CD4-positive, alpha-beta T cell treated with Interleukin-2 at 100 ng/mL for 4 hours (primary cell): ENCODE measurements around the gene TIMM44.
A peak's percentile ranks its signal among the peaks of the same experiment; 100 is the strongest.

Experiments used
- DNase-seq: peaks from one replicate; pipeline ENCODE4 v3.0.0-alpha.2; 2020; ENCODE audit warnings: low spot score

TIMM44 gene

DNA sequence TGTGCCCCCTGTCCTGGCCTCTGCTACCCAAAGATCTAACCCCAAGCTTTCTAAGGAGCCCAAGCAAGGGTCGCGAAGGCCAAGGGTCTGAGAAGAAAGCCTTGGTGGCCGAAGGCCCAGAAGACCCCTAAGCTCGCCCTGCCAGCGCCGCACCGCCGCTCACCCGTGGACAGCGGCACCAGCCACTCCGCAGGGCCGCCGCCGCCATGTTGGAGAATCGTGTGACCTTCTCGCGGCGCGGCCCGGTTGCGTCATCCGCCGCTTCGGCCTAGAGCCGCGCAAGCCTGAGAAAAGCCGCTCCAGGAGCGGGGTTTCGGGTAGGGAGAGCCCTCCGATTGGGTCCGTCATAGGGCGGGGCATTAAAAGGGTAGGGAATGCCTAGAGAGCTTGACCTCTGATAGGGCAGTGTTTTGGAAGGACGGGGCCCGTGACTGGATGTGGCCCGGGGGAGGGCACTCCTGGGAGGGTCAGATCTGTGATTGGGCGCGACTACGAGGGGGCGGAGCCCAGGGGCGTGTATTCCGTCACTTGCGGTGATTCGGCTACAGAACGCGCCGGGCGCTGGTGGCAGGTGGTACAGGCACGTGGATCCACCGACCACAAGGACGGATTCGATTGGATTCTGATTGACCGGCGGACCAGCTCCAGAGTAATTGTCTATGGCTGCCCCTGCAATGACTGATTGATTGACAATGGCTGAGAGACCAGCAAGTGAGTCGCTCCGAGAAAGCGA, at the start of gene TIMM44:
Gene TIMM44 (minus strand): TSS at position 223 of the 733 bp plus-strand sequence. CDS start 15 bp downstream, at position 208.
- peak; percentile 99 for DNase-seq

DNA sequence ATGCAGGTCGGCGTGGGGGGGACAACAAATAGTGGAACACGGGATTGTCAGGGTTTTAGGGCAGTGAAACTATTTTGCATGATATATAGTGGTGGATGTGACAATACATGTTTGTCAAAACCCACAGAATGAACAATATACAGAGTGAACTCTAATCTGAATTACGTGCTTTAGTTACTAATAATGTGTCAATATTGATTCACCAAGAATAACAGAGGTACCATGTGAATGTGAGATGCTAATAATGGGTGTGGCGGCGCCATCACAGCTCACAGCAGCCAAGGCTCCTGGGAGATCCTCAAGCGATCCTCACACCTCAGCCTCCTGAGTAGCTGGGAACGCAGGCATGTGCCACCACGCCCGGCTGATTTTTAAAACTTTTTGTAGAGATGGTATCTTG, 49.1 kb upstream of the TIMM44 start:
- DNase-seq = no peak

GRCh38 chr19:7989071-7989575, 45.7 kb upstream of the TIMM44 start:
- DNase-seq = no peak

DNA sequence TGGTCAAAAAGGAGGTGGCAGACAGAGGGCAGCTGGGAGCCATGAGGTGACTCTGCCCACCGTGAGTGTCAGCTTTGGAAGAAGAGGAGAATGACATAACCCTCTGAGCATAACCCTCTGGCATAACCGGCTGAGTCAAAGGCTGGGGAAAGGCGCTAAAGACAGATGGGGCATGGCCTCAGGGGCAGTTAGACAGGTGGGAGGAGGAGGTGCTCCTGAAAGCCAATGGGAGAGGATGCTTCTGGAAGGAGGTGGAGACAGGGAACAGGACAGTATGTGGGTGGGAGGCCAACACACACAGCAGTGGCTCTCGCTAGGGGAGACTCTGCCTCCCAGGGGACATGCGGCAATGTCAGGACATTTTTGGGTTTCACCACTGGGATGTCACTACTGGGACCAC, 44.8 kb upstream of the TIMM44 start:
- DNase-seq = no peak

GRCh38 chr19:7987114-7987768, 43.8 kb upstream of the TIMM44 start:
- no peak for DNase-seq

DNA sequence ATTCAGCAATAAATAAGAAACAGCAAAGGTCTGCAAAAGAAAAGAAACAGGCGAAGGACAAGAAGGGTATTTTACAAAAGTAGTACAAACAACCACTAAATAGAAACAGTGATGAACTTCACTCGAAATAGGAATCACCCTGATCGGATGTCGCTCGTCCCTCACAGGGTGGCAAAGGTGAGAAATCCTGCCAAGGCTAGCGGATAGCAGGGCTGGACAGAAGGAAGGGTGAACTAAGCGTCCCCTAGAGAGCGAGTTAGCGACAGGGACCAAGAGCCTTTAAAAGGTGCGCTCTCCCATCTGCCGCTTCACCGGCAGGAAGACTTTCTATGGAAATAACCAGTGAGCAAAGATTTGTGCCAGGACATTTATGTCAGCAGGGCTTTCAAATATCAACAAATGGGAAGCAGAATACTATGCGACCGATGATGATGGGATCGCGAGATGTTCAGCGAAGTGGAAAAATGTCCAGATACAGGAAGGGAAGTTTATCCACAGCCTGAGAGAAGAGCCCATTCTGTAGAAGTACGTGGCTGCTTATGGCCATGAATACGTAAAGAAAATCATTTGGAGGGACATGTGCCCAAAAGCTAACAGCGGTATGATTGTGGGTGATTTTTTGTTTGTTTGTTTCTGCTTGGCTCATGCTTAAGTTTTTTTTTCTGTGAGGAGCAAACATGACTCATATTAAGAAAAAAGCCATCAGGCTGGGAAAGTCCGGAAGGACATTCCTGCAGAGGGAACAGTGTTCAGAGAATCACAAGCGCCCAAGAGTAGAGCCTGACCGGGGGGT, 43.1 kb upstream of the TIMM44 start:
- no peak for DNase-seq

GRCh38 chr19:7985481-7985911, 42.0 kb upstream of the TIMM44 start:
- no peak for DNase-seq

- DNase-seq = no peak
Observed at GRCh38 chr19:7983995-7984837, 40.8 kb upstream of the TIMM44 start.

DNA sequence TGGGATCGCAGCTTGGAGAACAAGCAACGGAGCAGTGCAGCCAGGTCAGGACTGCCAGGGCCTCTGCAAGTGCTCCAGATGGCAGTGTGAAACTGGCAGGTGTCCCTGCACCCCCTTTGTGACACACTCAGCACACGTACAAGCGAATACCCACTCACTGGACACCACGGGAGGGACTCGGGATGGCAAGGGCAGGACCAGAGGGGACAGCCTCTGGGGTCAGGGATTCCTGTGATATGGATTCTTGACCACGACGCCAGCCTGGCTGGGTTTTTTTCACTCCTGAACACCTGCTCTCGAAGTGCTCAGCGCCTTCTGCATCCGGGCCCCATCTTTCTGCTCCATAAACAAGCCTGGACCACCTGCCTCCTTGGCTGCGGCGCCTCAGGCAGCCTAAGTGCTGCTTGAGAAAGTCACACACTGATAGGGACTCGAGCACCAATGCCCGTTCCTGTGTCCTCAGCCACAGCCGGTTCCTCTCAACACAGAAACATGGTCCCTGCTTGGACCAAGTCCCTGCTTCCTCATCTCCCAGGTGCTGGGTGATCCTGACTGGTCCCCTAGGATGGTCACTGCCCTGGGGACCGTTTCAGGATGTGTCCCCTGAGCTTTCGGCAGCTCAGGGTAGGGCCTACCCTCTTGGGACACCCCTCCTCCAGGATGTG, 40.0 kb upstream of the TIMM44 start:
- DNase-seq = no peak

DNA sequence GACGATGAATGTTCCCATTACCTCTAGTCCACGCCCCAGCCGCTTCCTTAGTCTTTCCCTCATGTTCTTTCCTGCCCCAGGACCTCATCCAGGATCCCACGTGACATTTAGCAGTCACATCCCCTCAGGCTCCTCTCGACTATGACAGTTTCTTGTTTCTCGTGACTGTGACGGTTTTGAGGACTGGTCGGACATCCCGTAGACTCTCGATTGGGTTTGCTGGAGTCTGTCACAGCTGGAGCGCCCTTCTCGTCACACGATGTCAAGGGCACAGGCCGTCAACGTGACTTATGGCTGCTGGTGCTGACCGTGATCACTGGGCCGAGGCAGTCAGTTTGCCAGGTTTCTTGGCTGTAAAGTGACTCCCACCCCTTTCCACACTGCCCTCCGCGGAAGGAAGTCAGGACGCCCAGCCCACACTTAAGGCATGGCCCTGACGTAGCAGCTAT, 39.2 kb upstream of the TIMM44 start:
- DNase-seq = no peak

- no peak for DNase-seq
Observed at GRCh38 chr19:7982103-7982502, 38.6 kb upstream of the TIMM44 start.

GRCh38 chr19:7981661-7982060, 38.2 kb upstream of the TIMM44 start:
- no peak for DNase-seq

- no peak for DNase-seq
Observed at GRCh38 chr19:7981199-7981598, 37.7 kb upstream of the TIMM44 start.

DNA sequence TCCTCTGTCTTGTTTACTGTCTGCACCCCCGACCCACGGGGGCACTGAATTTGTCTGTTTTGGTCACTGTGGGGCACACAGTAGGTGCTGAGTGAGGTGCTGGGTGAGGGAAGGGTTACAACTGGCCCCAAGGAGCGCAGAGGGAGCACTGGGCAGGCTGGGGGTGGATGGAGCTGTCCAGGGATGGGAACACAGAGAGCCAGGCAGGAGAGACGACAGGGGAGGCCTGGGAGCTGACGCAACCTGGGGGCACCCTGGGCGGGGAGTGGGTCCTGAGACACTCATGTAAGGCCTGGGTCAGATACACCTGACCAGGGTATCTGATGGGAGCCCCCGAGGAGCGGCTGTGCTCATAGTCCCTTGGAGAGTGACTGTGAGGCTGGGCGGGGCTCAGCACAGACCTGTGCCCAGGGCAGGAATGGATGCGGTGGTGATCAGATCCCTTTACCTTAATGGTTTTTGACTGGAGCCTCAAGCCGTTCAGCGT, 37.2 kb upstream of the TIMM44 start:
- no peak for DNase-seq

DNA sequence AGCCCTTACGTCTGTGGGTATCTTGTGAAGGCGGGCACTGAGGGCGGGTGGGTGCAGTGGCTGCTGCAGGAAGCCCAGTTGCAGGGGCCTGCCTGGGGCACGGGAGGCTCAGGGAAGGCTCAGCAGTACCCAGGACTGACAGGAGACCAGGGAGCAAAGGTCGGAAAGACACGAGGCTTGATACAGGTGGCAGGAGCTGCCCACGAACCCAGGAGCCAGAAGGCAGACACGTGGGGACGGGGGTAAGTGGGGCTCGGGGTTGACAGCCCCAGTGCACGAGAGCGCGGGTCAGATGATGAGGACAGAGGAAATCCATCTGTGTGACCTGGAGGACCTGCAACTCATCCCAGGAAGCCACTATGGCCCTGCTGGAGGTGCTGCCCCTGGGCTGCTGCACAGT, 36.7 kb upstream of the TIMM44 start:
- no peak for DNase-seq

DNA sequence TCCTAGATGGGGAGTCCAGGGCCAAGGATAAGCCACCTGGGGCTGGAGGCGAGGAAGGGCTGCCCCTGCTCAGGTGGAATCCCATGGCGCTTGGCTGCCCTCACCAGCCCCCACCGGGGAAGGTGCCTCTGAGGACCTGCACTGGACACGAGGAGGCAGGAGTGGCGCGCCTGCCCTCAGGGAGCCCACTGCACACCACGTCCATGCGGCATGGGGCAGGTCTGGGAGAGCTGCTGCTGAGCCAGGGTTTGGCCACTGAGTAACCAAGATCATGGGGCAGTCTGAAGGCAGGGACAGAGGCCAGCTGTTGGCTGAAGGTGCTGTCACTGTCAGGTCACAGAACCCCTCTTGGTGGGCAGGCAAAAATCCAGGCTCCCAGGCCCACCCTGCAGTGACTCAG, 36.1 kb upstream of the TIMM44 start:
- no peak for DNase-seq

DNA sequence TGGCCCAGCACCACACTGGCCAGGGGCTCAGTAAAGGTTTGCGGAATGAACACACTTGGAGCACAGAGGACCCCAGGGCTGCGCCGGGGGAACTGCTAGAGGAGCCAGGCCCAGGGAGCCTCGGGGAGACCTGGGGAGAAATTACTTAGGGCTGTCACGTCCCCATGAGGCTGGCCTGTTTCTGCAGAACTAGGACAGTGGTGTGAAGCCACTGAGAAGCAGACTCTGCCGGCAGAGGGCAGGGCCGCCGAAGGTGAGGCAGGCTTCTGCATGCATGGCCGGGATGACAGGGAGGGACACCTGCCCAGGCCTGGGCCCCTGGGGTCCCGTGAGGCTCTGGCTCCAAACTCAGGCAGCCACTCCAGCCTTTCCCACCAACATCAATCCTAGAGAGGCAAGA, 35.5 kb upstream of the TIMM44 start:
- no peak for DNase-seq

DNA sequence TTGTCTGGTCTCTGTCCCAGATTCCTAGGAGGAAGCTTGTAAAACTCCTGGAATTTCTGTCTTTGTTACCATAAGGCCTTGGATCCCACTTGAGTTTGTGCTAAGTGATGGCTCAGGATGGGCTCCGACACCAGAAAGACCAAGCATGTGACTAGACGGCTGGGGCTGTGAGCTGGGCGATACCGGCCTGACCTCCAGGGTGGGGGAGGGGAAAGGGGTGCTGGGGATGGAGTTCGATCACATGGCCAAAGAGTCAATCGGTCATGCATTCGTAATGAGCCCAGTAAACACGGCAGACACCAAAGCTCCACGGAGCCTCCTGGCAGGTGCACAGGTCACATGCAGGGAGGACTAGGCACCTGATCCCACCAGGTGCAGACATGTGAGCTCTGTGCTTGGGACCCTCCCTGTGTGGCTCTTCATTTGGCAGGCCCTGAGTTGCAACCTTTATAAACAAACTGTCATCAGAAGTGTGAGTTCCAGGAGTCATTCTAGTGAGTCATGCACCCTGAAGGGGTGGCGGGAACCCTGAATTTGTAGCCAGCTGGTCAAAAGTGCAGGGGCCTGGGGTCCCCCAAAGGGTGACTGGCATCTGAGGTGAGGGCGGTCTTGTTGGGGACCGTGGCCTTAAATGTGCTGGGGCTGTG, 34.8 kb upstream of the TIMM44 start:
- no peak for DNase-seq

- DNase-seq = no peak
Observed at GRCh38 chr19:7977723-7978040, 34.2 kb upstream of the TIMM44 start.

- no peak for DNase-seq
Observed at GRCh38 chr19:7977021-7977722, 33.7 kb upstream of the TIMM44 start.
